ENCODE measurements around the gene MRPL1. TPM values are rescaled to one million over a fixed set of nuclear protein-coding genes. Genes with fewer than 3 reads are reported as not detected.

The MRPL1 gene
- total and polyA plus RNA-seq, 2 of the 13 experiments (the other 11 are each of a cell fraction or from before 2014, with no cell fraction given): 23.3 to 61.5 TPM

GRCh38 chr4:77844363-77844762 lies 18.3 kb upstream of the MRPL1 start:
- Histone ChIP-seq H2AFZ (ENCODE audit: low read length) (no peak overlapping the region), H3K36me3 (replicated peaks in 1 of 2; ENCODE audit: control insufficient read depth in 1 of 2, insufficient read depth in 2 of 2, low read length in 2 of 2) (no peaks in the 10 kb centered on the region), H3K4me2 (ENCODE audit: low read depth, low read length) (no peak overlapping the region), H3K9me3 (ENCODE audit: low read length) (no peaks in the 10 kb centered on the region), H3K4me1 (ENCODE audit: insufficient read depth, low read length) (no peaks in the 10 kb centered on the region), H3K9ac (ENCODE audit: insufficient read depth, low read depth, low read length) (no peak overlapping the region), H3K27me3 (ENCODE audit: control insufficient read depth in 1 of 2, insufficient read depth in 2 of 2, low read length in 2 of 2) (peaks cover 0 to 2% of the 10 kb centered on the region in 2 experiments; a peak in 1 of 5 replicates), H4K20me1 (ENCODE audit: insufficient read depth, low read length) (no peaks in the 10 kb centered on the region), H3K79me2 (ENCODE audit: insufficient read depth, low read length) (no peaks in the 10 kb centered on the region), H3K4me3 (replicated peaks in 1 of 3; ENCODE audit: insufficient read depth in 1 of 3, low read depth in 2 of 3, low read length in 3 of 3) (no peak overlapping the region), H3K27ac (ENCODE audit: extremely low read length, insufficient read depth, low read length) (no peak overlapping the region)
- BruUV-seq (replicated peaks): no TSS peak
- DNase-seq (ENCODE audit: low spot score): no peak
- POLR2A ChIA-PET: no interaction called here
- FAIRE-seq: no peak
- 95% methylated on average over 1 of the region's 1 CpG for WGBS (ENCODE audit: low lambda C conversion rate)
- TF ChIP-seq WIZ (CRISPR knock-in tag; IDR thresholded peaks at IDR 0.05): no peak
- TF ChIP-seq, protein P1, sequence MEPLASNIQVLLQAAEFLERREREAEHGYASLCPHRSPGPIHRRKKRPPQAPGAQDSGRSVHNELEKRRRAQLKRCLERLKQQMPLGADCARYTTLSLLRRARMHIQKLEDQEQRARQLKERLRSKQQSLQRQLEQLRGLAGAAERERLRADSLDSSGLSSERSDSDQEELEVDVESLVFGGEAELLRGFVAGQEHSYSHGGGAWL (CRISPR knock-in tag; IDR thresholded peaks at IDR 0.05): no peak
- TF ChIP-seq NR2F1 (CRISPR knock-in tag; IDR thresholded peaks at IDR 0.05): no peak
- no peak for TF ChIP-seq ZIK1 (CRISPR knock-in tag; IDR thresholded peaks at IDR 0.05; ENCODE audit: borderline replicate concordance, low read depth)
- TF ChIP-seq MAFK (conservative IDR thresholded peaks at IDR 0.05 in 1 of 2, IDR thresholded peaks at IDR 0.05 in 1 of 2; ENCODE audit: low read length in 2 of 2): no peak
- no peak for TF ChIP-seq TRIM22 (IDR thresholded peaks at IDR 0.05)
- no peak for TF ChIP-seq AKAP8 (CRISPR knock-in tag; IDR thresholded peaks at IDR 0.05)
- no peak for TF ChIP-seq ZNF275 (CRISPR knock-in tag; IDR thresholded peaks at IDR 0.05; ENCODE audit: borderline replicate concordance)
- no peak for TF ChIP-seq ZNF709 (CRISPR knock-in tag; IDR thresholded peaks at IDR 0.05)
- no peak for TF ChIP-seq DR1 (CRISPR knock-in tag; IDR thresholded peaks at IDR 0.05)
- in situ Hi-C loops (cut with HindIII; ENCODE audit: extremely low pct_ligation_motif_present, low pct_unique_long_range_greater_than_20kb): no loop called here
- intact Hi-C loops (cut with micrococcal nuclease; ENCODE audit: unreplicated experiment): no loop called here
- CTCF ChIA-PET (ENCODE audit: low intra/inter-chr PET ratio, low total read pairs): no interaction called here
- ATAC-seq: no peak
